ENCODE results near the gene TMEM91.
"Not testable (repeated sequence)": the region's sequence is repeated elsewhere in the genome, so short reads cannot be mapped to it uniquely, and the experiment has no call there.

Gene TMEM91

GRCh38 chr19:41376241-41376997 lies at the start of gene TMEM91:
Gene TMEM91 (plus strand): TSS chr19:41376533. CDS start chr19:41378310, 1,777 bp downstream.
- no peak for DNase-seq

DNA sequence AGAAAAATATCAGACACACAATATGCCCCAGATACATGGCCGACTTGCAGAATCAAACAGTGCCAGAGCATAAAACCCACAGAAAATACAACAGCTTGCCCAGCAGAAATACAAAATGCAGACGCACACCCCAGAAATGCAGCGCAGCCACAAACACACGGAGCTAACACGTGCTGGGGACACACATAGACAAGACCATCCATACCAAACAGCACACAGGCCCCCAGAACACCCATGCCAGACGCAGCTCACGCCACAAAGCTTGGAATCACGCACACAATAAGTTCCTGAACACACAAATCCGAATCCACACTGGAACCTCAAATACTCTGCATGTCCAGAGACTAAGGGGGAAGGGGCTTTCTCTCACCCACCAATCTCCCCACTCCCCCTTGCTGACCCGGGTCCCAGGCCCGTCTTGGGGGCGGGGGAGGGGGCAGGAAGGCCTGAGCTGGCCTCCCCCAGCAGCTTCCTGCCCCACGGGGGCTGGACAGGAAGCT lies 49.2 kb upstream of the TMEM91 start:
- DNase-seq: no peak

- DNase-seq: no peak
These were observed 48.7 kb upstream of the TMEM91 start for GRCh38 chr19:41327576-41328156.

DNA sequence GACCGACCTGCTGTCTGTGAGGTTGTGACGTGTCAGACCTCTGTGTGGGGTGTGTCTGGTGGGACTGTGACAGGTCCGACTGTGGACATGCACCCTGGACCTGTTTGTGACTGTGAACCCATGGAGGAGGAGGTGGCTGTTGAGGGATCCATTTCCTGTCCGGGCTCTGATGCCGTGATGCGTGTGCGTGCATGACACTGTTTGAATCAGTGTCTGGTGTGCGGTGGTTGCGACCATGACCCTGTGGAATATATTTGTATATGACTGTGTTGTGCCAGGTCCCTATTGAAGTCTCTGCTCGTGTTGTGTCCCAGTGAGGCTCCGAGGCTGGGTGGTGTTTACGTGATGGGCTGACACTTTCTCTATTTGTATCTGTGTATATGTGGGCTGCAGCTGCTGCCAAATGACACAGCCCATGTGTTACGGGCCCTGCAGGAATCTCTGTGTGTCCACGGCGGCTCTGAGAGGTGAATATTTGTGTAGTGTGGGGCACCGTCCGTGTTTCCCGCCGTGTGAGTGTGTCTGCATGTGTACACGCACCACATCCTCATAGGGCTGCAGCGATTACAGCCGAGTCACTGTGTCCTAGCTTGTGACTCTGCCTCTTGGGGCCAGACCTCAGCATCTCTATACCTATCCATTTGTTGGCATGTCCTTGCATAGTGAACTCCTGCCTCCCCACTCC lies 48.0 kb upstream of the TMEM91 start:
- DNase-seq: no peak

DNA sequence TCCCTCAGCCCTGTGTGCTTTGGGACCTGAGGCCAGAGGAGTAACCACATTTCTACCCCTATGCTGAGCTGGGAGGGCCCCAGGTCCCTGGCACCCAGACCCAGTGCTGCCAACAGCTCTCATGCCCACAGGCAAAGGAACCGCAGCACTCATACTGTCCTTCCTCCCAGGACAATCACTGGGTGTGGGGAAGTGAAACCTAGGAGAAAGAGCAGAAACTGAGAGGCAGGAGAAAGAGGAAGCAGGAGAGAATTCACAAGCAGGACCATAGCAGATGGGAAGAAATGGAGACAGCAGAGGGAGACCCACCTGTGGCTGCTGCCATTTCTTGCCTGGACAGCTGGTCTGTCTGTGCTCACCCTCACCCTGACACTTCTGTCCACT lies 47.5 kb upstream of the TMEM91 start:
- DNase-seq: no peak

- DNase-seq: no peak
These were observed 45.9 kb upstream of the TMEM91 start for GRCh38 chr19:41330481-41330880.

DNA sequence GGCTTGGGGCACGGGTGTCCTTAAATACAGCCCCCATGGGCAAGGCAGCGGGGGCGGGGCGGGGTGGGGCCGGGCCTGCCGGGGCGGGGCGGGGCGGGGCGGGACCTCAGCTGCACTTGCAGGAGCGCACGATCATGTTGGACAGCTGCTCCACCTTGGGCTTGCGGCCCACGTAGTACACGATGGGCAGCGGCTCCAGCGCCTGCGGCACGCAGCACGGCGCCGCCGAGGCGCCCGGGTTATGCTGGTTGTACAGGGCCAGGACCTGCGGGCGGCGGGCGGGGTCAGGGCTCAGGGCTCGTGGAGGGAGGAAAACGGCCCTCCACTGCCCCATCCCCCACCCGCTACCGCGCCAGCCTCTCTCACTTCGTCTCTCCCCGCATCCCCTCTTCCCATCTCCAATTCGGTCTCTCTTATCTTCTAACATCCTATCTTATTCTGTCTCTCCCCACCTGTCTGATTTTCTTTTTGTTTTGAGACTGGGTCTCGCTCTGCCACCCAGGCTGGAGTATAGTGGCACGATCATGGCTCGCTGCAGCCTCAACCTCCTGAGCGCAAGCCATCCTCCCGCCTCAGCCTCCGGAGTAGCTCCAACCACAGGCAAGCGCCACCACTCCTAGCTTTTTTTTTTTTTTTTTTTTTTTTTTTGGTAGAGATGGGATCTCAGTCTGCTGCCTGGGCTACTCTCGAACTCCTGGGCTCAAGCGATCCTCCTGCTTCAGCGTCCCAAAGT lies 45.2 kb upstream of the TMEM91 start:
- no peak for DNase-seq

GRCh38 chr19:41332000-41332399 lies 44.3 kb upstream of the TMEM91 start:
- DNase-seq: no peak

DNA sequence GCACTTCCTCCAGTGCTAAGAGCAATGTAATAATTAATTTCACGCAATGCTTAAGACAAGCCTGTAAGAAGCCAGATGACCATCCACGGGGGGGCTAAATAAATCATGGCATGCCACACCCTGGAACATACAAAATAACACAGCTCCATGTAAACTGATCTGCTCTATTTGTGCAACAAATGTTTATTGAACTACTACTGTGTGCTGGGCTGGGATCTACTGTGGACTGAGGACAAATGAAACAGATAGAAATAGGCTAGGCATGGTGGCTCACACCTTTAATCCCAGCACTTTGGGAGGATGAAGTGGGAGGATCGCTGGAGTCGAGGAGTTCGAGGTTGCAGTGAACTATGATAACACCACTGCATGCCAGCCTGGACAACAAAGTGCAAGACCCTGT lies 43.9 kb upstream of the TMEM91 start:
- DNase-seq: no peak

- DNase-seq: no peak
These were observed 41.5 kb upstream of the TMEM91 start for GRCh38 chr19:41334793-41335192.

GRCh38 chr19:41335467-41335866 lies 40.9 kb upstream of the TMEM91 start:
- DNase-seq: no peak

DNA sequence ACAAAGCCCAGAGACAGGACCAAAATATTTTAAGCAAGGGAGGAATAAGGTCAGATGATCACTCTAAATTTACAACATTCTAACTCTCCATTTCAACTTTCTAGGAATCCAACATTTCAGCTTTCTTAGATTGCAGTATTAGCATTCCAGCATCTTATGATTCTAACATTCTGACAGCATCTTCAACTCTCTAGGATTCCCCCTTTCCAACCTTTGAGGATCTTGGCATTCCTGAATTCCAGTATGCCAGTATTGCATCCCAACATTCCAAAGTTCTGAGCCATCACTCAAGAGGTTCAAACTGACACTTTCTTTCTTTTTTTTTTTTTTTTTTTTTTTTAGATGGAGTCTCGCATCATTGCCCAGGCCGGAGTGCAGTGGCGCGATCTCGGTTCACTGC lies 36.4 kb upstream of the TMEM91 start:
- no peak for DNase-seq

DNA sequence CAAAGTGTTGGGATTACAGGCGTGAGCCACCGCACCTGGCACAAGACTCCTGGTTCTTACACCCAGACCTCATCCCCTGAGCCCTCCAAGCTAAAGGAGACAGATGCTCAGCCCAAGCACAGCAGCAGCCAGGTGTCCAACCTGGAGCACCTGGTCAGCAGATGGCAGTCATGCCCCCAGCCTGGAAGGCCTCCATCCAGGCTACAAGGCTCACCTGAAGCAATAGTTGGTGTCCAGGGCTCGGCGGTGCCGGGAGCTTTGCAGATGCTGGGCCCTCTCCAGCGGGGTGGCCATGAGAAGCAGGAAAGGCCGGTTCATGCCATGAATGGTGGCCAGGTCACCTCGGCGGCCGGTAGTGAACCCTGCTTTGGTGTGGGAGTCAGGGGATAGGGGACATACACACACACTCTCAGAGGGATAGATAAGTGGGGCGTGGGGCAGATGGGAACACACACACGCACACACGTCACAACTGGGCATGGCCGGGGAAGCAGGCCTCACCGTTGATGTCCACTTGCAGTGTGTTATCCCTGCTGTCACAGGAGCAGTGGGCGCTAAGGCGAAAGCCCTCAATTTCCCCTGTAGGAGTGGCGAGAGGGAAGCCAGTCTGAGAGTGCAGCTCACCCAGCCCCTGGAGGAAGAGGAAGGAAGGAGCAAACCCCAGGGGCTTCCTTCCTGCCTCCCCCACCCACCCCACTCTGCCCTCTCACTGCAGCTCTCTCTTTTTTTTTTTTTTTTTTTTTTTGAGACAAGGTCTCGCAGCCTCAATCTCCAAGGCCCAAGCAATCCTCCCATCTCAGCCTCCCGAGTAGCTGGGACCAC lies 34.5 kb upstream of the TMEM91 start:
- no peak for DNase-seq

- DNase-seq: no peak
These were observed 32.2 kb upstream of the TMEM91 start for GRCh38 chr19:41344162-41344561.

- not testable (repeated sequence) for DNase-seq
These were observed 29.4 kb upstream of the TMEM91 start for GRCh38 chr19:41346916-41347315.

- DNase-seq: no peak
These were observed 25.5 kb upstream of the TMEM91 start for GRCh38 chr19:41350735-41351338.

DNA sequence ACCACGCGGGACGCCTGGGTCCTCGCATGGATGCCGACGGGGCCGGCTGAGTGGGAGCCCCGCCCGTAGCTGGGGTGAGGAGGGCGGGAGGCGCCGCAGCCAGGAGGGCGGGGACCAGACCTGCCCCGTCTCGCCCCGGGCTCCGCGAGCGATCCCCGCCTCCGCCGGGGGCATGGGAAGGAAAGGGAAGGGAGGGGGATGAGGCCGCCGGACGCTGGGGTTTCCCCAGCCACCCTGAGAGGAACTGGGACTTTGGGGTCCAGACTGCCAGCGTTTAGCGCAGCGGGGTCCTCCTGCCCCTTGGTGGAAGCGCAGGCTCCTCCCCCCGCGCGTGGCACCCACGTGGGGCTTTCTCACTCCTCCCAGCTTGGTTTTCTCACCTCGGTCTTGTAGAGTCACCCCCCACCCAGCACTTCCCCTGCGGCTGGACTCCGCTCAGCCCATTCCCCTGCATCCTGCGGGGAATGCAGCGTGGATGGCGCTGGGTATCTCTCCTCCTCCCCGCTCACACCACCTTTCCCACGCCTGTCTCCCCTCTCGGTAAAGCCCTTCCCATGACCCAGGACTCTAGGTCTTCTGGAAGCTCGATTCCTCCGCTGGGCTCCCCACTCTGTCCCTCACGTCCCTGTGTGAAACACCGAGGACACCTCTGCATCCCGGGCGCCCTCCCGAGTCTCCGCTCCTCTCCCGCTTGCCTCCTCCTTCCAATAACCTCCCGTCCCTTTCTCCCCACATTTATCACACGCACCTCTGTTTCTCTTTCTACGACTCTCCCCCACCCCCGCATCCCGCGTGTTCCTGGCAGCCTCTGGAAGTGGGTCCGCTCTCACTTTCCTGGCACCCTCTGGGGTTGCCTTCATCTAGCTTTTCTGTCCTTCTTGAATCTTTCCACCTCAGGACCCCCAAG lies 24.7 kb upstream of the TMEM91 start:
- DNase-seq: no peak

DNA sequence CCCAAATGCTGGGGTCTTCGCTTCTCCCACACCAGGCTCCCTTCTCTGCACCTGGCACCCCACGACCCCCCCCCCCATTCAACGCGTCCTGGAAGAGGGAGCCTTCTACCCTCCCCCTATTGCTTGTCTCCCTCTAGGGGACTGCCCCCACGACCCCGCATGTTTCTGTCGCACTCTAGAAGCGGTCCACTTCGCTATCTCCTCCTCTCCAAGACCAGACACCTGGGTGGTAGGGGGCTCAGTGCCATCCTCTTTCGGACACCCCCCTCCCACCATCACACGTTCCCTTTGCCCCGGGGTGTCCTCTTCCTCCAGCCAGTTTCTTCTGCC lies 24.1 kb upstream of the TMEM91 start:
- DNase-seq: no peak

- no peak for DNase-seq
These were observed 23.5 kb upstream of the TMEM91 start for GRCh38 chr19:41352609-41353465.
